Heart right ventricle (tissue), 16 donors: Measurements from ENCODE around the gene PRKRA. TPM values are rescaled to one million over a fixed set of nuclear protein-coding genes. Genes with fewer than 3 reads are reported as not detected.

Source experiments
- ATAC-seq, 8 donors: fragments of 200-7000 bp; cut with Tn5 transposase; one replicate each; pipeline ENCODE4 v1.9.1; 2020; ENCODE audit warnings: mild to moderate bottlenecking in 8 of 8, moderate library complexity in 8 of 8, moderate number of reproducible peaks in 1 of 8
- DNase-seq, 2 donors: peaks; one replicate each; pipeline ENCODE4 v3.0.0-alpha.2; 2020
- H3K27ac ChIP-seq, 10 donors: fragments of 200-600 bp; sonication (generic) in 2 of 10; one replicate each; pipeline versions ENCODE4 v1.5.0 to v1.8.0; 2020 to 2022; ENCODE audit warnings: mild to moderate bottlenecking in 3 of 10
- H3K27me3 ChIP-seq, 7 donors: fragments of 200-600 bp; one replicate each; pipeline ENCODE4 v1.8.0; 2021 to 2022; ENCODE audit warnings: mild to moderate bottlenecking in 2 of 7
- H3K36me3 ChIP-seq, 9 donors: fragments of 200-600 bp; sonication (generic) in 1 of 9; one replicate each; pipeline versions ENCODE4 v1.5.0 to v1.8.0; 2020 to 2022; ENCODE audit warnings: mild to moderate bottlenecking in 2 of 9
- H3K4me1 ChIP-seq, 9 donors: fragments of 200-600 bp; sonication (generic) in 1 of 9; one replicate each; pipeline versions ENCODE4 v1.5.0 to v1.8.0; 2020 to 2022; ENCODE audit warnings: mild to moderate bottlenecking in 4 of 9
- H3K4me3 ChIP-seq, 10 donors: fragments of 200-600 bp; sonication (generic) in 2 of 10; one replicate each; pipeline versions ENCODE4 v1.5.0 to v1.8.0; 2020 to 2022; ENCODE audit warnings: mild to moderate bottlenecking in 7 of 10, moderate library complexity in 2 of 10
- H3K9me3 ChIP-seq, 11 donors: fragments of 200-600 bp in 10 of 11; sonication (generic) in 2 of 11; one replicate each; pipeline versions ENCODE4 v1.5.0 to v1.8.0; 2013 to 2022; ENCODE audit warnings: mild to moderate bottlenecking in 2 of 11, control low read depth in 1 of 11, moderate library complexity in 1 of 11
- WGBS, 2 donors: extraction: QIAGEN DNeasy Blood & Tissue Kit; methylation state at CpG; one replicate each; pipeline ENCODE4 v1.1.7; 2013; ENCODE audit warnings: inconsistent platforms in 1 of 2; 5-methylcytosine and 5-hydroxymethylcytosine counted together
- intact Hi-C, 10 donors: fragments of 100-400 bp; cut with DNase I; formaldehyde crosslinking; loops; one replicate each; pipeline versions ENCODE4 v1.11.1 to v1.14.2; 2022
- polyA plus RNA-seq, 2 donors: library from polyadenylated mRNA; stranded (reverse); fragments of 200-250 nt; gene quantifications; one replicate each; pipeline ENCODE4 v1.2.3, GENCODE V29; 2013
- total RNA-seq, 10 donors: library from RNA; stranded (reverse); fragmentation: NEBNext Ultra II Directional in 3 of 10; extraction: Animal tissue kit (Norgen Biotek cat#: 25700) in 3 of 10; gene quantifications; one replicate each; pipeline versions ENCODE4 v1.2.1 to v1.2.4, GENCODE V29; 2021 to 2023
- TF ChIP-seq, protein P1 (sequence below), 9 donors: fragments of 200-600 bp; sonication (generic) in 2 of 9; IDR thresholded peaks; one replicate each; pipeline versions ENCODE4 v1.5.0 to v1.8.0; 2021 to 2022; ENCODE audit warnings: antibody characterized with exemption in 9 of 9, mild to moderate bottlenecking in 5 of 9, moderate library complexity in 1 of 9
- donor health status: Arrhythmogenic right ventricular cardiomyopathy.
- donor health status: ischemic (EF 13 %, LVEDD 7.1; RV severe dilation, severe dysfunction).
- donor health status: healthy with polysubstance abuse.
- donor health status: DM: no; HTN: yes; CAD: no.
- donor health status: DM: no; HTN: no; CAD: no.
- donor health status: ischemic (EF 25% LVEDD 6.9; RV normal size, moderate dysfunction).
- donor health status: ischemic (EF 25% LVEDD 5.7; RV mildly dilated, moderate dysfunction).
- donor health status: healthy.
- donor health status: DM: yes; HTN: yes; CAD: no.
- donor health status: Ischemic cardiomyopathy.
- donor health status: ischemic (EF 35%, LVEDD 5.7; RV mildly dilated, moderate dysfunction).
- donor health status: nonischemic (EF 11% LVEDD 7.7; RV severe dilation, severe dysfunction).
- donor health status: DM: yes; HTN: yes; CAD: no.
- donor health status: PGD.
- donor health status: ischemic (EF 29% LVEDD 5.4; RV normal size, mild dysfunction).
- donor health status: nonischemic (EF 23%, LVEDD 6.1; RV moderate dilation, normal function).

Gene PRKRA
- total and polyA plus RNA-seq, 12 donors = 39.7 to 55.3 (median 43.9) TPM

DNA sequence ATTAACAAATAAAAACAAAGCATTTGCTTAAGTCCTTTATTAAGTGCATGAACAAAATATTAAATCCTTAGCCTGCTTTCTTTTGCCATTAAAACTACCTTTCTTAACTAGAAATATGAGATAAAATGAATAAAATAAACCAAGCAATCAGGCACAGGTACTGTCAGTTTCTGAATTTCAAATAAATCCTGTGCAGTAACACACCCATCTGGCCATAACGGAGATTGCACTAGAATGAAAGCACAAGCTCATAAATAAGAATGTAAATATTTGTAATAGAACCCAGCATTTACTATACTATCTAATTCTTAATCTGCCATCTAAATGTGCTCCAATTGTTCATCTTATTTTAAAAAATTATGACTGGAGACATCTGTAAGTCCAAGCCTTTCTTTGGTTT is 31.9 kb downstream of the PRKRA start:
- H3K27ac ChIP-seq = no peak overlapping the region
- ATAC-seq (no peak), DNase-seq (no peak)
- peaks cover 0 to 2% (median 0%) of the 10 kb centered on the region in 11 donors for H3K9me3 ChIP-seq
- intact Hi-C loops = loop anchor here in 3 of 10 donors (10.0 kb wide), 2 partner anchors 114 to 304 kb away; partner anchors contain the start of gene RBM45 (in 2 of the 3)
- H3K4me3 ChIP-seq = no peak overlapping the region
- H3K4me1 ChIP-seq = peaks cover 0 to 26% (median 9%) of the 10 kb centered on the region in 9 donors
- 65 to 76% methylated on average over 1 of the region's 1 CpG for WGBS, 2 donors
- peaks cover 0 to 6% (median 0%) of the 10 kb centered on the region in 9 donors for H3K36me3 ChIP-seq
- H3K27me3 ChIP-seq = no peaks in the 10 kb centered on the region
- TF ChIP-seq, protein P1, sequence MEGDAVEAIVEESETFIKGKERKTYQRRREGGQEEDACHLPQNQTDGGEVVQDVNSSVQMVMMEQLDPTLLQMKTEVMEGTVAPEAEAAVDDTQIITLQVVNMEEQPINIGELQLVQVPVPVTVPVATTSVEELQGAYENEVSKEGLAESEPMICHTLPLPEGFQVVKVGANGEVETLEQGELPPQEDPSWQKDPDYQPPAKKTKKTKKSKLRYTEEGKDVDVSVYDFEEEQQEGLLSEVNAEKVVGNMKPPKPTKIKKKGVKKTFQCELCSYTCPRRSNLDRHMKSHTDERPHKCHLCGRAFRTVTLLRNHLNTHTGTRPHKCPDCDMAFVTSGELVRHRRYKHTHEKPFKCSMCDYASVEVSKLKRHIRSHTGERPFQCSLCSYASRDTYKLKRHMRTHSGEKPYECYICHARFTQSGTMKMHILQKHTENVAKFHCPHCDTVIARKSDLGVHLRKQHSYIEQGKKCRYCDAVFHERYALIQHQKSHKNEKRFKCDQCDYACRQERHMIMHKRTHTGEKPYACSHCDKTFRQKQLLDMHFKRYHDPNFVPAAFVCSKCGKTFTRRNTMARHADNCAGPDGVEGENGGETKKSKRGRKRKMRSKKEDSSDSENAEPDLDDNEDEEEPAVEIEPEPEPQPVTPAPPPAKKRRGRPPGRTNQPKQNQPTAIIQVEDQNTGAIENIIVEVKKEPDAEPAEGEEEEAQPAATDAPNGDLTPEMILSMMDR (IDR thresholded peaks at IDR 0.05) = peak in 3 of 9 donors; percentile 5 to 9 (median 6)

DNA sequence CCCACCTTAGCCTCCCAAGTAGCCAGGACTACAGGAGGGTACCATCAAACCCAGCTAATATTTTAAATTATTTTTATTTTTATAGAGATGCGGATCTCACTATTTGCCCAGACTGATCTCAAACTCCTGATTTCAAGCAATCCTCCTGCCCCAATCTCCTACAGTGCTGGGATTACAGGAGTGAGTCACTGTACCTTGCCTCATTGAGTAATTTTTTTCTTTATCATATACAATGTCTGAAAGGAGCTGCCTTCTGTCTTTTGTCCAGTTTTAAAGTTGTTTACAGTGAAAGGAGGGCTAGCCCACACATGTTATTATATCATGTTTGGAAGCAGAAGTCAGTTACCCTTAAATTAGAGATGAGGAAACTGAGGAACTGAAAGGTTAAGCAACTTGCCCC is 32.5 kb downstream of the PRKRA start:
- no peak overlapping the region for H3K4me3 ChIP-seq
- WGBS, 2 donors = 97 to 100% methylated on average over 1 of the region's 1 CpG
- H3K9me3 ChIP-seq = no peaks in the 10 kb centered on the region
- intact Hi-C loops = loop anchor here in 3 of 10 donors (10.0 kb wide), 2 partner anchors 114 to 304 kb away; partner anchors contain the start of gene RBM45 (in 2 of the 3)
- TF ChIP-seq, protein P1 (IDR thresholded peaks at IDR 0.05) = no peak
- no peak for DNase-seq
- no peak overlapping the region for H3K27ac ChIP-seq
- peaks cover 0 to 28% (median 10%) of the 10 kb centered on the region in 9 donors for H3K4me1 ChIP-seq
- H3K36me3 ChIP-seq = peaks cover 0 to 6% (median 0%) of the 10 kb centered on the region in 9 donors
- H3K27me3 ChIP-seq = no peaks in the 10 kb centered on the region
- ATAC-seq = no peak

DNA sequence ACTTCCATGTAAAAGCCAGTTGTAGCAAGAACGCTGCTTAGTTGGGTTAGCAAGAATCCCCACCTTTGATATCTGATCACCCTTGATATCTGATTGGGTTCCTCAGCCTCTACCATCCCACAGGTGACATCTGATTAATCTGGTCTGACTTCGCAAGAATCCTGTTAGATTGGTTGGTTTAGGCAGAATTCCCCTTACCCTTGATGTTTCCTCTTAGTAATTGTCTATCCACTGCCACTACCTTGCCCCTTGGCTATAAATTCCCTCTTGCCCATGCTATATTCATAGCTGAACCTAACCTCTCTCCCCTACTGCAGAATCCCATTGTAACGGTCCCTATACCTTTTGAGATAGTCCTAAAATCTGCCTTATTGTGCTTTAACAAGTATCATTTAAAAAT is 33.1 kb downstream of the PRKRA start:
- no peak for DNase-seq
- H3K4me3 ChIP-seq = no peak overlapping the region
- TF ChIP-seq, protein P1 (IDR thresholded peaks at IDR 0.05) = no peak
- no peak for ATAC-seq
- peaks cover 0 to 33% (median 10%) of the 10 kb centered on the region in 9 donors for H3K4me1 ChIP-seq
- WGBS, 2 donors = 96 to 97% methylated on average over 3 of the region's 3 CpGs
- no peaks in the 10 kb centered on the region for H3K9me3 ChIP-seq
- intact Hi-C loops = loop anchor here in 3 of 10 donors (10.0 kb wide), 2 partner anchors 113 to 303 kb away; partner anchors contain the start of gene RBM45 (in 2 of the 3)
- no peak overlapping the region for H3K27ac ChIP-seq
- H3K36me3 ChIP-seq = peaks cover 0 to 6% (median 0%) of the 10 kb centered on the region in 9 donors
- no peaks in the 10 kb centered on the region for H3K27me3 ChIP-seq

DNA sequence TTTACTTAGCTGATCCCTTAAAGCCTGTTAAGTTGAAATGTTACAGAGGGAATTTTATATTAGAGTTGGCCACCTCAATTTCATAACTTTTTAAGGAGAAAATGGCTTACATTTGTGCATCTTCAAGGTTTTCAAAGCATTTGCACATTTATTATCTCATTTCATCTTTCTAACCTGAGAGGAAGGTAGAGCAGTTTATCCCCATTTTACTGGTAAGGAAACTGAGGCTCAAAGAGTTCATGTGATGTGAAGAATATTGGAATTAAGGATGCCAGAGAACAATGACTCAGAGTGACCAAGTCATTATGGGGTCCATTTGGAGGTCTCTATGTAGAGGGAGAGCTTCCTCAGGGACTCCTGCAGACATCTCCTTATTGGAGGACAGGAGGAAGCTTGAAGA is 35.0 kb downstream of the PRKRA start:
- Histone ChIP-seq H3K4me3 (no peak overlapping the region), H3K9me3 (no peaks in the 10 kb centered on the region), H3K27ac (no peak overlapping the region), H3K36me3 (peaks cover 0 to 6% (median 0%) of the 10 kb centered on the region in 9 donors), H3K4me1 (peaks cover 0 to 33% (median 10%) of the 10 kb centered on the region in 9 donors), H3K27me3 (no peaks in the 10 kb centered on the region)
- TF ChIP-seq, protein P1 (IDR thresholded peaks at IDR 0.05) = no peak
- intact Hi-C loops = loop anchor here in 4 of 10 donors (2.0 to 10.0 kb wide), 3 partner anchors 19 to 301 kb away; partner anchors contain the start of gene RBM45 (in 2 of the 4)
- no peak for DNase-seq
- no peak for ATAC-seq
